H1 (cell line): ENCODE data around the gene NAMPT.
"Not testable (repeated sequence)": the region's sequence is repeated elsewhere in the genome, so short reads cannot be mapped to it uniquely, and the experiment has no call there.

Source experiments
- EZH2 ChIP-seq: fragments of 200-600 bp; sonication (generic); IDR thresholded peaks from 2 replicates; pipeline ENCODE4 v1.7.1; 2012; ENCODE audit warnings: low read depth, mild to moderate bottlenecking, moderate library complexity, low read length, inconsistent platforms; ENCODE audit not compliant: severe bottlenecking
- POLR2AphosphoS5 ChIP-seq: IDR thresholded peaks from 2 replicates; pipeline ENCODE4 v1.6.1; 2011; ENCODE audit warnings: low read depth, low read length
- SUZ12 ChIP-seq: fragments of 200-600 bp; sonication (generic); IDR thresholded peaks from 2 replicates; pipeline ENCODE4 v1.6.1; 2012; ENCODE audit warnings: mild to moderate bottlenecking, inconsistent platforms, low read length, moderate library complexity, mixed read lengths
- YY1 ChIP-seq: IDR thresholded peaks from 2 replicates; pipeline ENCODE4 v1.6.1; 2011; ENCODE audit warnings: low read depth, mild to moderate bottlenecking, low read length
- TF ChIP-seq, protein P1 (sequence below), 3 experiments: IDR thresholded peaks; 1 replicate in 2 of 3; 2 replicates in 1 of 3; pipeline versions ENCODE4 v1.5.1 to v1.6.1; 2011; ENCODE audit warnings: low read length in 3 of 3, mild to moderate bottlenecking in 3 of 3, inconsistent platforms in 2 of 3, low read depth in 1 of 3, moderate library complexity in 1 of 3; ENCODE audit not compliant: insufficient read depth in 1 of 3; ENCODE audit errors: control extremely low read depth in 1 of 3
- TF ChIP-seq, protein P2 (sequence below): IDR thresholded peaks from 2 replicates; pipeline ENCODE4 v1.6.1; 2012; ENCODE audit warnings: inconsistent platforms

DNA sequence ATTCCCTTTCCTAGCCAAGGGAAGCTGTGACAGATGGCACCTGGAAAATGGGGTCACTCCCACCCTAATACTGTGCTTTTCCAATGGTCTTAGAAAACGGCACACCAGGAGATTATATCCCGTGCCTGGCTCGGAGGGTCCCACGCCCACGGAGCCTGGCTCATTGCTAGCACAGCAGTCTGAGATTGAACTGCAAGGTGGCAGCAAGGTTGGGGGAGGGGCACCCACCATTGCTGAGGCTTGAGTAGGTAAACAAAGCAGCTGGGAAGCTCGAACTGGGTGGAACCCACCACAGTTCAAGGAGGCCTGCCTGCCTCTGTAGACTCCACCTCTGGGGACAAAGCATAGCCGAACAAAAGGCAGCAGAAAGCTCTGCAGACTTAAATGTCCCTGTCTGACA lies 75.8 kb downstream of the NAMPT start:
- TF ChIP-seq POLR2AphosphoS5, YY1, SUZ12, EZH2: not testable (repeated sequence)
- TF ChIP-seq, protein P1, sequence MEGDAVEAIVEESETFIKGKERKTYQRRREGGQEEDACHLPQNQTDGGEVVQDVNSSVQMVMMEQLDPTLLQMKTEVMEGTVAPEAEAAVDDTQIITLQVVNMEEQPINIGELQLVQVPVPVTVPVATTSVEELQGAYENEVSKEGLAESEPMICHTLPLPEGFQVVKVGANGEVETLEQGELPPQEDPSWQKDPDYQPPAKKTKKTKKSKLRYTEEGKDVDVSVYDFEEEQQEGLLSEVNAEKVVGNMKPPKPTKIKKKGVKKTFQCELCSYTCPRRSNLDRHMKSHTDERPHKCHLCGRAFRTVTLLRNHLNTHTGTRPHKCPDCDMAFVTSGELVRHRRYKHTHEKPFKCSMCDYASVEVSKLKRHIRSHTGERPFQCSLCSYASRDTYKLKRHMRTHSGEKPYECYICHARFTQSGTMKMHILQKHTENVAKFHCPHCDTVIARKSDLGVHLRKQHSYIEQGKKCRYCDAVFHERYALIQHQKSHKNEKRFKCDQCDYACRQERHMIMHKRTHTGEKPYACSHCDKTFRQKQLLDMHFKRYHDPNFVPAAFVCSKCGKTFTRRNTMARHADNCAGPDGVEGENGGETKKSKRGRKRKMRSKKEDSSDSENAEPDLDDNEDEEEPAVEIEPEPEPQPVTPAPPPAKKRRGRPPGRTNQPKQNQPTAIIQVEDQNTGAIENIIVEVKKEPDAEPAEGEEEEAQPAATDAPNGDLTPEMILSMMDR (IDR thresholded peaks at IDR 0.05; ENCODE audit: control extremely low read depth in 1 of 3, insufficient read depth in 1 of 3, low read depth in 1 of 3, low read length in 3 of 3): not testable (repeated sequence)
- TF ChIP-seq, protein P2, sequence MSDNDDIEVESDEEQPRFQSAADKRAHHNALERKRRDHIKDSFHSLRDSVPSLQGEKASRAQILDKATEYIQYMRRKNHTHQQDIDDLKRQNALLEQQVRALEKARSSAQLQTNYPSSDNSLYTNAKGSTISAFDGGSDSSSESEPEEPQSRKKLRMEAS: not testable (repeated sequence)
